K562 (cell line): Measurements from ENCODE around the gene GATAD1. TPM values are rescaled to one million over a fixed set of nuclear protein-coding genes. Genes with fewer than 3 reads are reported as not detected.

ENCODE experiments used
- ATAC-seq: fragments of 200-7000 bp; cut with Tn5 transposase; 3 replicates; pipeline ENCODE4 v1.9.1; 2020; ENCODE audit warnings: moderate library complexity
- BruUV-seq: library from RNA; stranded (reverse); fragments of 400-500 nt; replicated peaks from 2 replicates; lab custom pipeline; 2021; lab: Mats Ljungman, UMichigan
- CTCF ChIA-PET: fragments of 300-600 bp; formaldehyde crosslinking; extraction: SDS; loops from one replicate; lab custom pipeline; 2021; ENCODE audit warnings: low intra/inter-chr PET ratio; lab: Yijun Ruan, JAX
- POLR2A ChIA-PET: fragments of 300-600, 350-650 bp; sonication (Branson Sonifier 250); formaldehyde crosslinking; extraction: SDS; loops from one replicate; lab custom pipeline; 2021; ENCODE audit warnings: antibody characterized with exemption, inconsistent platforms; lab: Yijun Ruan, JAX
- DNase-seq, 4 experiments: peaks; one replicate each; pipeline versions ENCODE4 v3.0.0 to v3.0.0-alpha.2; 2011 to 2018; ENCODE audit warnings: low spot score in 3 of 4, mixed read lengths in 3 of 4; ENCODE audit errors: extremely low read depth in 1 of 4
- FAIRE-seq: peaks from 2 replicates; lab custom pipeline; 2011; peaks lifted over from hg19 to GRCh38; lab: Jason Lieb, UNC
- H2AFZ ChIP-seq: 2 replicates; pipeline ENCODE4 v1.6.0; 2011; ENCODE audit warnings: low read depth, low read length, control low read depth, inconsistent platforms
- H3K27ac ChIP-seq: fragments of 200-600 bp; 3 replicates; pipeline ENCODE4 v1.8.0; 2011; ENCODE audit warnings: low read depth, mild to moderate bottlenecking, control low read depth, inconsistent platforms, low read length, moderate library complexity, mixed read lengths; ENCODE audit errors: extremely low read depth
- H3K27me3 ChIP-seq, 2 experiments: fragments of 300-600 bp in 1 of 2; 2 replicates in 1 of 2; 3 replicates in 1 of 2; pipeline versions ENCODE4 v1.6.0 to v1.8.0; 2011; ENCODE audit warnings: inconsistent platforms in 2 of 2, low read length in 2 of 2, mild to moderate bottlenecking in 1 of 2, mixed read lengths in 1 of 2, moderate library complexity in 1 of 2; ENCODE audit not compliant: control insufficient read depth in 2 of 2, insufficient read depth in 2 of 2
- H3K36me3 ChIP-seq: fragments of 300-600 bp; 3 replicates; pipeline ENCODE4 v1.8.0; 2011; ENCODE audit warnings: mild to moderate bottlenecking, low read length, inconsistent platforms; ENCODE audit not compliant: control insufficient read depth, insufficient read depth
- H3K4me1 ChIP-seq, 2 experiments: fragments of 200-600 bp in 1 of 2; replicated peaks in 1 of 2; 2 replicates in 1 of 2; 3 replicates in 1 of 2; pipeline versions ENCODE4 v1.5.1 to v1.8.0; 2011; ENCODE audit warnings: inconsistent platforms in 2 of 2, low read length in 2 of 2, mild to moderate bottlenecking in 1 of 2, mixed read lengths in 1 of 2, moderate library complexity in 1 of 2; ENCODE audit not compliant: control insufficient read depth in 2 of 2, insufficient read depth in 2 of 2
- H3K4me2 ChIP-seq: 2 replicates; pipeline ENCODE4 v1.6.1; 2011; ENCODE audit warnings: low read length, control low read depth, inconsistent platforms, mixed read lengths; ENCODE audit not compliant: insufficient read depth
- H3K4me3 ChIP-seq: fragments of 200-600 bp; sonication (generic), shearing (Covaris generic); 2 replicates; pipeline ENCODE4 v1.5.1; 2016; ENCODE audit warnings: control low read depth, inconsistent platforms
- H3K79me2 ChIP-seq: fragments of 200-600 bp; 3 replicates; pipeline ENCODE4 v1.8.0; 2011; ENCODE audit warnings: low read length, inconsistent platforms; ENCODE audit not compliant: control insufficient read depth, insufficient read depth
- H3K9ac ChIP-seq, 2 experiments: 2 replicates each; pipeline versions ENCODE4 v1.6.0 to v1.6.1; 2011; ENCODE audit warnings: low read depth in 2 of 2, low read length in 2 of 2, control low read depth in 1 of 2, inconsistent platforms in 1 of 2, mild to moderate bottlenecking in 1 of 2, mixed read lengths in 1 of 2; ENCODE audit not compliant: insufficient read depth in 1 of 2
- H3K9me1 ChIP-seq: one replicate; pipeline ENCODE4 v1.6.0; 2011; ENCODE audit warnings: inconsistent platforms, mild to moderate bottlenecking, low read length, moderate library complexity; ENCODE audit not compliant: control insufficient read depth, insufficient read depth
- H3K9me3 ChIP-seq: replicated peaks from 2 replicates; pipeline ENCODE4 v1.5.1; 2011; ENCODE audit warnings: low read depth, low read length, inconsistent platforms; ENCODE audit not compliant: control insufficient read depth, insufficient read depth
- H4K20me1 ChIP-seq: replicated peaks from 2 replicates; pipeline ENCODE4 v1.6.1; 2011; ENCODE audit warnings: low read length, inconsistent platforms, mixed read lengths; ENCODE audit not compliant: control insufficient read depth, insufficient read depth
- MEIS2 ChIP-seq: fragments of 450-650 bp; IDR thresholded peaks from 2 replicates; pipeline ENCODE4 v1.6.1; 2014; ENCODE audit warnings: mild to moderate bottlenecking; ENCODE audit not compliant: partially characterized antibody
- NFIC ChIP-seq: fragments of 450-650 bp; IDR thresholded peaks from 2 replicates; pipeline ENCODE4 v1.6.1; 2017; ENCODE audit warnings: mild to moderate bottlenecking, inconsistent platforms
- NFIX ChIP-seq: fragments of 250-450 bp; sonication (Bioruptor Pico); IDR thresholded peaks from 2 replicates; pipeline ENCODE4 v1.4.0; 2020; ENCODE audit warnings: low read depth, mild to moderate bottlenecking, moderate library complexity
- ZBTB8A ChIP-seq: fragments of 450-650 bp; IDR thresholded peaks from 2 replicates; pipeline ENCODE4 v1.6.1; 2018; ENCODE audit warnings: mild to moderate bottlenecking, moderate library complexity; ENCODE audit not compliant: partially characterized antibody
- WGBS: fragments of 100-300 bp; shearing (Covaris generic); methylation state at CpG from one replicate; pipeline ENCODE4 v1.1.6; 2016; ENCODE audit warnings: low coverage, mixed read lengths; ENCODE audit not compliant: insufficient coverage; ENCODE audit errors: missing lambda C conversion rate; 5-methylcytosine and 5-hydroxymethylcytosine counted together
- in situ Hi-C: fragments of 300-500 bp; cut with MboI; formaldehyde crosslinking; loops from 4 replicates; pipeline ENCODE4 v1.15.0; 2018; ENCODE audit warnings: inconsistent platforms, mixed read lengths
- intact Hi-C: fragments of 100-400 bp; cut with micrococcal nuclease; formaldehyde crosslinking; loops from 2 replicates; pipeline ENCODE4 v1.14.2; 2022
- polyA plus RNA-seq, 8 experiments: library from polyadenylated mRNA; depleted of rRNA in 4 of 8; stranded (reverse) in 5 of 8; unstranded in 3 of 8; fragments of >200 nt; fragmentation: Nextera tagmentation in 2 of 8; fragmentation: Illumina TruSeq in 1 of 8; extraction: Ambion mirVana in 2 of 8; extraction: Trizol in 1 of 8; gene quantifications; 2 replicates each; pipeline versions ENCODE4 v1.2.1 to v1.2.3, GENCODE V29; 2011 to 2014; ENCODE audit warnings: inconsistent platforms in 1 of 8, missing spikeins in 1 of 8
- total RNA-seq, 7 experiments: library from RNA; depleted of rRNA in 6 of 7; stranded (reverse); fragments of >200 nt in 6 of 7; fragmentation: Illumina TruSeq in 2 of 7; extraction: Trizol in 2 of 7; gene quantifications; 2 replicates each; pipeline versions ENCODE4 v1.2.1 to v1.2.3, GENCODE V29; 2011 to 2021; ENCODE audit warnings: low replicate concordance in 1 of 7

Gene GATAD1
- total and polyA plus RNA-seq, 9 of the 15 experiments (the other 6 are each of a cell fraction or from before 2014, with no cell fraction given), result 9.3 to 67.7 (median 34.3) TPM

- no peak for ATAC-seq
- Histone ChIP-seq H3K36me3 (no peaks in the 10 kb centered on the region; the same call in 2 of the 3 replicates), H3K4me3 (no peak overlapping the region), H4K20me1 (no peaks in the 10 kb centered on the region), H3K27me3 (no peaks in the 10 kb centered on the region), H3K4me2 (no peak overlapping the region), H3K79me2 (no peaks in the 10 kb centered on the region), H3K9ac (no peak overlapping the region), H2AFZ (peak overlapping the region; percentile 41), H3K4me1 (peaks cover 14 to 20% of the 10 kb centered on the region in 2 experiments), H3K9me1 (no peaks in the 10 kb centered on the region), H3K27ac (no peak overlapping the region), H3K9me3 (no peaks in the 10 kb centered on the region)
- ChIA-PET CTCF (no interaction called here), POLR2A (interaction anchor here (0.9 kb wide), 1 partner anchor 8 kb away, joined by 8 read pairs; no protein-coding TSS in a partner anchor)
- in situ Hi-C loops (loop anchor here (10.0 kb wide), 1 partner anchor 587 kb away; no protein-coding TSS in a partner anchor), intact Hi-C loops (loop anchor here (5.0 to 10.0 kb wide), 2 partner anchors 290 to 633 kb away; partner anchors contain the start of gene CYP51A1)
- FAIRE-seq, result no peak
- no TSS peak for BruUV-seq
- peak; percentile 22 for TF ChIP-seq MEIS2
- no peak for TF ChIP-seq ZBTB8A
- peak; percentile 95 for TF ChIP-seq NFIC
- TF ChIP-seq NFIX (CRISPR knock-in tag), result peak; percentile 62
- DNase-seq, result peak in 3 of 4 experiments; percentile 26 to 59 (median 33)
- 25% methylated on average over 5 of the region's 5 CpGs for WGBS
These were observed 25.4 kb upstream of the GATAD1 start for GRCh38 chr7:92421676-92422435.
